BE2C (cell line): Measurements from ENCODE around the gene TBXAS1.

Source experiments
- DNase-seq: peaks from one replicate; pipeline ENCODE4 v3.0.0-alpha.2; 2020
- H3K27me3 ChIP-seq: fragments of 250-450 bp; sonication (Bioruptor Pico); 2 replicates; pipeline ENCODE4 v1.5.1; 2020; ENCODE audit warnings: mild to moderate bottlenecking
- H3K36me3 ChIP-seq: fragments of 250-450 bp; sonication (Bioruptor Pico); 2 replicates; pipeline ENCODE4 v1.5.1; 2020; ENCODE audit warnings: mild to moderate bottlenecking
- H3K4me1 ChIP-seq: fragments of 250-450 bp; sonication (Bioruptor Pico); 2 replicates; pipeline ENCODE4 v1.5.1; 2020
- H3K4me3 ChIP-seq: 2 replicates; pipeline ENCODE4 v1.5.1; 2011; ENCODE audit warnings: low read depth, low read length
- H3K9me3 ChIP-seq: fragments of 250-450 bp; sonication (Bioruptor Pico); 2 replicates; pipeline ENCODE4 v1.5.1; 2020
- CTCF ChIP-seq: IDR thresholded peaks from 2 replicates; pipeline ENCODE4 v1.5.1; 2012; ENCODE audit warnings: mild to moderate bottlenecking, low read depth, low read length

Gene TBXAS1

DNA sequence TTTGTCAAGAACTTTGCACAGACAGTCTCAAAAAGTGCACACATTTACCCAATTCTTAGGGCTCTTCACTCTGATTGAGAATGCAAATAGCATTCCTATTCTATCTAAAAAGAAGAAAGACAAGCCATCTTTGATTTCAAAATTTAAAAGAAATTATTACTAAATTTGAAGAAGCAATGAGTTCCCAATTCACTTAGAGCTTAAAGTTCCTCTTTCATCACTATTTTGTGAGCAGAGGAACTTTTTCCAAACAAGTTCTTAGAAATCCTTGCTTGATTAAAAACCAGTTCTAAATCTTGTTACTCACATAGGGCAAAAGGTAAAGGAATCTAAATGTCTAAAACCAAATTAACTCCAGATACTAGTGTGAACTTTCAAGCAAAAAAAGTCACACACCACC lies 56.4 kb downstream of the TBXAS1 start:
- H3K36me3 ChIP-seq = no peaks in the 10 kb centered on the region
- H3K27me3 ChIP-seq = peaks cover 6% of the 10 kb centered on the region
- no peak for DNase-seq
- H3K4me1 ChIP-seq = no peaks in the 10 kb centered on the region
- no peak for TF ChIP-seq CTCF
- H3K4me3 ChIP-seq = no peak overlapping the region
- no peaks in the 10 kb centered on the region for H3K9me3 ChIP-seq

GRCh38 chr7:139886206-139886605 lies 57.1 kb downstream of the TBXAS1 start:
- Histone ChIP-seq H3K27me3 (peaks cover 6% of the 10 kb centered on the region), H3K4me3 (no peak overlapping the region), H3K9me3 (no peaks in the 10 kb centered on the region), H3K36me3 (no peaks in the 10 kb centered on the region), H3K4me1 (no peaks in the 10 kb centered on the region)
- no peak for DNase-seq
- TF ChIP-seq CTCF = no peak

DNA sequence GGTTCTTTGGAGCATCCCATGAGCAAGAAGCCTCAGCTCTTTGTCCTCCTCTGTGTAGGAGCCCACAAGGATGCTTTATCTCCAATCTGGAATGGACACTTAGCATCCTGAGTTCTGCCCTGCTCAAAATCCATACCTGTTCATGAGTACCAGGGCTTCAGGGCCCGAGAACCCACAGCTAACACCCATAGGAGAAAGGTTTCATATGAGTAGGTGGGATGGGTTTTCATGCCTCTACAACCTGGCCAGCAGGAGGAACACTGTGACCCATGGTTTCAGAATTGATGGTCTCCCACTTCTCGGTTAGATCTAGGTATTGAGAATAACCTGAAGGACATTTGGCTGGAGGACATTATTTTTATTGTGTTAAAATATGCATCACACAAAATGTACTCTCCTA lies 57.8 kb downstream of the TBXAS1 start:
- Histone ChIP-seq H3K4me3 (no peak overlapping the region), H3K9me3 (no peaks in the 10 kb centered on the region), H3K36me3 (no peaks in the 10 kb centered on the region), H3K27me3 (peaks cover 6% of the 10 kb centered on the region), H3K4me1 (no peaks in the 10 kb centered on the region)
- DNase-seq = no peak
- TF ChIP-seq CTCF = no peak

DNA sequence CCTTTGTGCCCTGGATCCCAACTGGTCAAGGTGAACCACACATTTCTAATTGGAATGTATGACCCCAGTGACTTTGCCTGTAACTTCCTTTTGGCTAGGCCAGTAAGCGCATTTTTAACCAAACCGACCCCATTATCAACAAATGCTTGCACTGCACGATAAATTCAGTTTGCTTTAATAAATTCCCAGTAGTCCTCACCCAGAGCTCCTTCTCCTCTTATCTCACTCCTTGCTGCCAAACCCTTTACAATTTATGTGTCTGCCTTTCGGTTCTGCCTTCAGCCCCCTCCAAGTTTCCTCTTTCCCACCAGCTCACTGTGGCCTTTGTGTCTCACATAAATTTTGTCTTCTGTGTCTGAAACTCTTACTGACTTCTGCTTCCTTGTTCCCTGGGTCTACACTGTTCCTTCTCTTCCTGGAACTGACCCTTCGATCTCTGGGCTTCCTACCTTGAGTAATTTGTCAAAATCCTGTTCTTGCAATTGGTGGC lies 59.0 kb downstream of the TBXAS1 start:
- TF ChIP-seq CTCF = no peak
- Histone ChIP-seq H3K4me3 (no peak overlapping the region), H3K27me3 (peaks cover 6% of the 10 kb centered on the region), H3K9me3 (no peaks in the 10 kb centered on the region), H3K36me3 (no peaks in the 10 kb centered on the region), H3K4me1 (no peaks in the 10 kb centered on the region)
- no peak for DNase-seq

DNA sequence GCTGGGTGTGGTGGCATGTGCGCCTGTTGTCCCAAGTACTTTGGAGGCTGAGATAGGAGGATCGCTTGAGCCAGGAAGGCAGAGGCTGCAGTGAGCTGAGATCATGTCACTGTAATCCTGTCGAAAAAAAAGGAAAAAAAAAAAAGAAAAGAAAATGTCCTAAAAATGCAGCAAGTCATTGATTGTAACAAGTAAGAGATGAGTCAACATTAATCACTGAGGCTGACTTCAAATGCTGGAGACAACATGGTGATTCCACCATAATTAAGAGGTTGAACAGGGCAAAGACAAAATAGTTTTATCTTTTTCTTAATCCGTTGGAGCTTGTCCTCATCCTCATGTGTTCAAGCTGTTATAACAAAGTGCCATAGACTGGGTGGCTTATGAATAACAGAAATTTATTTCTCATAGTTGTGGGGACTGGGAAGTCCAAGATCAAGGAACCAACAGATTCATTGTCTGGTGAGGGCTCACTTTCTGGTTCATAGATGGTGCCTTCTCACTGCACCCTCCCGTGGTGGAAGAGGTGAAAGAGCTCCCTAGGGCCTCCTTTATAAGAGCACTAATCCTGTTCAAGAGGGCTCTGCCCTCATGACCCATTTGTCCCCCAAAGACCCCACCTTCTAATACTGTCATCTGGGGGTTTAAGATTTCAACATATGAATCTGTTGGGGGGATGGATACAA lies 60.3 kb downstream of the TBXAS1 start:
- no peaks in the 10 kb centered on the region for H3K9me3 ChIP-seq
- H3K4me3 ChIP-seq = no peak overlapping the region
- no peak for TF ChIP-seq CTCF
- DNase-seq = no peak
- H3K27me3 ChIP-seq = peaks cover 5% of the 10 kb centered on the region
- no peaks in the 10 kb centered on the region for H3K36me3 ChIP-seq
- H3K4me1 ChIP-seq = no peaks in the 10 kb centered on the region

GRCh38 chr7:139893461-139893860 lies 64.4 kb downstream of the TBXAS1 start:
- Histone ChIP-seq H3K4me3 (no peak overlapping the region), H3K36me3 (no peaks in the 10 kb centered on the region), H3K27me3 (no peaks in the 10 kb centered on the region; the same call in 1 of the 2 replicates), H3K9me3 (no peaks in the 10 kb centered on the region), H3K4me1 (no peaks in the 10 kb centered on the region)
- DNase-seq = no peak
- TF ChIP-seq CTCF = no peak
